GM19099 (cell line): ENCODE data around the gene PHF21B.

Experiments
- POLR2A ChIP-seq: IDR thresholded peaks from 3 replicates; pipeline ENCODE4 v1.6.1; 2011; ENCODE audit warnings: low read depth; ENCODE audit not compliant: insufficient read length; ENCODE audit errors: extremely low read depth

PHF21B gene

GRCh38 chr22:44848296-44848741 is 161.5 kb downstream of the PHF21B start:
- TF ChIP-seq POLR2A, result no peak

- no peak for TF ChIP-seq POLR2A
Measured at GRCh38 chr22:44847892-44848291, 161.9 kb downstream of the PHF21B start.

- TF ChIP-seq POLR2A, result no peak
Measured at GRCh38 chr22:44847380-44847779, 162.4 kb downstream of the PHF21B start.

GRCh38 chr22:44846726-44847275 is 163.0 kb downstream of the PHF21B start:
- no peak for TF ChIP-seq POLR2A

- no peak for TF ChIP-seq POLR2A
Measured at GRCh38 chr22:44845796-44846720, 163.7 kb downstream of the PHF21B start.

- TF ChIP-seq POLR2A, result no peak
Measured at GRCh38 chr22:44845191-44845590, 164.6 kb downstream of the PHF21B start.

GRCh38 chr22:44842417-44842816 is 167.4 kb downstream of the PHF21B start:
- TF ChIP-seq POLR2A, result no peak

GRCh38 chr22:44840611-44841322 is 169.0 kb downstream of the PHF21B start:
- TF ChIP-seq POLR2A, result no peak

- no peak for TF ChIP-seq POLR2A
Measured at GRCh38 chr22:44839721-44840120, 170.1 kb downstream of the PHF21B start.

GRCh38 chr22:44839061-44839460 is 170.7 kb downstream of the PHF21B start:
- TF ChIP-seq POLR2A, result no peak

- no peak for TF ChIP-seq POLR2A
Measured at GRCh38 chr22:44838316-44839016, 171.3 kb downstream of the PHF21B start.

GRCh38 chr22:44837481-44837880 is 172.3 kb downstream of the PHF21B start:
- TF ChIP-seq POLR2A, result no peak

GRCh38 chr22:44834065-44834464 is 175.7 kb downstream of the PHF21B start:
- no peak for TF ChIP-seq POLR2A

- no peak for TF ChIP-seq POLR2A
Measured at GRCh38 chr22:44831885-44832284, 177.9 kb downstream of the PHF21B start.
